Thyroid gland (tissue), 4 donors: ENCODE measurements around the gene FAIM2.

Experiments used
- CTCF ChIP-seq, 6 experiments: fragments of 200-600 bp in 3 of 6; fragments of 450-650 bp in 3 of 6; sonication (generic) in 3 of 6; IDR thresholded peaks; one replicate each; pipeline ENCODE4 v1.5.1; 2016 to 2019; ENCODE audit warnings: antibody characterized with exemption in 6 of 6, mild to moderate bottlenecking in 2 of 6, inconsistent platforms in 1 of 6, moderate library complexity in 1 of 6
- POLR2A ChIP-seq, 2 donors: fragments of 450-650 bp; IDR thresholded peaks; one replicate each; pipeline ENCODE4 v1.6.1; 2017; ENCODE audit warnings: antibody characterized with exemption in 2 of 2, mild to moderate bottlenecking in 2 of 2, moderate library complexity in 1 of 2

GRCh38 chr12:49846032-49846431, 57.7 kb downstream of the FAIM2 start:
- TF ChIP-seq CTCF (IDR thresholded peaks at IDR 0.05), result no peak
- TF ChIP-seq POLR2A (IDR thresholded peaks at IDR 0.05), result no peak
